OCI-LY3 (cell line): ENCODE data around the gene C1orf21.

Experiments
- EZH2phosphoT487 ChIP-seq: fragments of 200-600 bp; shearing (Covaris generic); IDR thresholded peaks from 2 replicates; pipeline ENCODE4 v1.6.1; 2018; ENCODE audit warnings: antibody characterized with exemption, mixed run types, low read depth
- TF ChIP-seq, protein P1 (sequence below): fragments of 200-600, 300-600 bp; sonication (generic); IDR thresholded peaks from 2 replicates; pipeline ENCODE4 v1.5.1; 2014; ENCODE audit warnings: antibody characterized with exemption, low read length, low read depth

DNA sequence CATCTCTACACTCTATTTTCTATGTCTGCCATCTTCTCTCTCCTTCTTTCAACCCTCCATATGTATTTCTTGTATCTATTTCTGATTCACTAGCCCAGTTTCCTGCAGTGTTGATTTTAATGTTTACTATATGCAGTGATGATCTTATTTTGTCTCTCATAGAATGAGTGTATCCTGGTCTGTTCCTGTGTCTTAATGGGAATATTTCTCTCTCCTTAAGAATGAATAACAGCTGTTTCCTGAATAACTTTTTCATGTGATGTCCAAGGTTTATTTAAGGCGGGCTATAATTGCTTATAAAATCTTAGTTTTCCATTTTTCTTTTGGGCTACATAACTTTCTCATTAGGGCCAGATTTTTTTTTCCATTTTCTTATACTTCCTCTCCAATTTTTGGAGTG, 144.5 kb downstream of the C1orf21 start:
- TF ChIP-seq, protein P1, sequence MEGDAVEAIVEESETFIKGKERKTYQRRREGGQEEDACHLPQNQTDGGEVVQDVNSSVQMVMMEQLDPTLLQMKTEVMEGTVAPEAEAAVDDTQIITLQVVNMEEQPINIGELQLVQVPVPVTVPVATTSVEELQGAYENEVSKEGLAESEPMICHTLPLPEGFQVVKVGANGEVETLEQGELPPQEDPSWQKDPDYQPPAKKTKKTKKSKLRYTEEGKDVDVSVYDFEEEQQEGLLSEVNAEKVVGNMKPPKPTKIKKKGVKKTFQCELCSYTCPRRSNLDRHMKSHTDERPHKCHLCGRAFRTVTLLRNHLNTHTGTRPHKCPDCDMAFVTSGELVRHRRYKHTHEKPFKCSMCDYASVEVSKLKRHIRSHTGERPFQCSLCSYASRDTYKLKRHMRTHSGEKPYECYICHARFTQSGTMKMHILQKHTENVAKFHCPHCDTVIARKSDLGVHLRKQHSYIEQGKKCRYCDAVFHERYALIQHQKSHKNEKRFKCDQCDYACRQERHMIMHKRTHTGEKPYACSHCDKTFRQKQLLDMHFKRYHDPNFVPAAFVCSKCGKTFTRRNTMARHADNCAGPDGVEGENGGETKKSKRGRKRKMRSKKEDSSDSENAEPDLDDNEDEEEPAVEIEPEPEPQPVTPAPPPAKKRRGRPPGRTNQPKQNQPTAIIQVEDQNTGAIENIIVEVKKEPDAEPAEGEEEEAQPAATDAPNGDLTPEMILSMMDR, result no peak
- TF ChIP-seq EZH2phosphoT487, result no peak
